Right lobe of liver (tissue), 4 donors: ENCODE results near the gene GMEB1.

ENCODE experiments used
- POLR2A ChIP-seq: fragments of 450-650 bp; IDR thresholded peaks from one replicate; pipeline ENCODE4 v1.6.1; 2017; ENCODE audit warnings: antibody characterized with exemption, mild to moderate bottlenecking
- TF ChIP-seq, protein P1 (sequence below), 4 donors: fragments of 200-600 bp in 3 of 4; fragments of 450-650 bp in 1 of 4; IDR thresholded peaks; one replicate each; pipeline versions ENCODE4 v1.5.1 to v1.8.0; 2016 to 2022; ENCODE audit warnings: antibody characterized with exemption in 4 of 4, mild to moderate bottlenecking in 2 of 4
- donor health status: DM: no; HTN: no; CAD: no.
- donor health status: DM: no; HTN: no; CAD: no.
- donor health status: DM: no; HTN: yes; CAD: no.

DNA sequence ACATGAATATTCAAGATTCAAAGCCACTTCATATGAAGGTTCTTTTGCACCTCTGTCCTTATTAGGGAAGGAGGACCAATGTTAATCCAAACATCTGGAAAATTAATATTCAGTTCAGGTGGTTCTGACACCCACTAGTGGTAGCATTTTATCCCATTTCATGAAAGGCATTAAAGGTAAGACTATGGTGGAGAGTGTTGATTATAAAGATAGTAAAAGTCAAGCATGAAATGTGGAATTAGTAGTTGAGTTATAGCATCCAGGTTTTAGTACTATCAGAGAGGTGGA, 50.7 kb downstream of the GMEB1 start:
- TF ChIP-seq, protein P1, sequence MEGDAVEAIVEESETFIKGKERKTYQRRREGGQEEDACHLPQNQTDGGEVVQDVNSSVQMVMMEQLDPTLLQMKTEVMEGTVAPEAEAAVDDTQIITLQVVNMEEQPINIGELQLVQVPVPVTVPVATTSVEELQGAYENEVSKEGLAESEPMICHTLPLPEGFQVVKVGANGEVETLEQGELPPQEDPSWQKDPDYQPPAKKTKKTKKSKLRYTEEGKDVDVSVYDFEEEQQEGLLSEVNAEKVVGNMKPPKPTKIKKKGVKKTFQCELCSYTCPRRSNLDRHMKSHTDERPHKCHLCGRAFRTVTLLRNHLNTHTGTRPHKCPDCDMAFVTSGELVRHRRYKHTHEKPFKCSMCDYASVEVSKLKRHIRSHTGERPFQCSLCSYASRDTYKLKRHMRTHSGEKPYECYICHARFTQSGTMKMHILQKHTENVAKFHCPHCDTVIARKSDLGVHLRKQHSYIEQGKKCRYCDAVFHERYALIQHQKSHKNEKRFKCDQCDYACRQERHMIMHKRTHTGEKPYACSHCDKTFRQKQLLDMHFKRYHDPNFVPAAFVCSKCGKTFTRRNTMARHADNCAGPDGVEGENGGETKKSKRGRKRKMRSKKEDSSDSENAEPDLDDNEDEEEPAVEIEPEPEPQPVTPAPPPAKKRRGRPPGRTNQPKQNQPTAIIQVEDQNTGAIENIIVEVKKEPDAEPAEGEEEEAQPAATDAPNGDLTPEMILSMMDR (IDR thresholded peaks at IDR 0.05): no peak
- no peak for TF ChIP-seq POLR2A
